H1 (cell line): ENCODE measurements around the gene ZNF613. TPM values are rescaled to one million over a fixed set of nuclear protein-coding genes. Genes with fewer than 3 reads are reported as not detected.

Experiments used
- CTCF ChIA-PET: fragments of 300-600 bp; sonication (Branson Sonifier 250); formaldehyde crosslinking; loops from one replicate; lab custom pipeline; 2021; ENCODE audit not compliant: partially characterized antibody; lab: Charles Lee
- POLR2A ChIA-PET: fragments of 300-600 bp; sonication (Branson Sonifier 250); formaldehyde crosslinking; loops from one replicate; lab custom pipeline; 2021; ENCODE audit warnings: inconsistent platforms; ENCODE audit not compliant: partially characterized antibody; lab: Charles Lee
- DNase-seq, 2 experiments: peaks; one replicate each; pipeline versions ENCODE4 v3.0.0 to v3.0.0-alpha.2; 2010 to 2022; ENCODE audit warnings: low spot score in 2 of 2, low read depth in 1 of 2, mixed read lengths in 1 of 2
- FAIRE-seq: peaks from 2 replicates; lab custom pipeline; 2011; peaks lifted over from hg19 to GRCh38; lab: Jason Lieb, UNC
- H2AFZ ChIP-seq: 2 replicates; pipeline ENCODE4 v1.8.1; 2012; ENCODE audit warnings: low read length, inconsistent platforms
- H2AK5ac ChIP-seq: 2 replicates; pipeline ENCODE4 v1.6.1; 2013; ENCODE audit warnings: low read depth, low read length
- H2BK120ac ChIP-seq: replicated peaks from 2 replicates; pipeline ENCODE3; 2013; ENCODE audit warnings: low read depth, low read length, inconsistent platforms
- H2BK12ac ChIP-seq: 2 replicates; pipeline ENCODE4 v1.6.1; 2013; ENCODE audit warnings: low read depth, low read length
- H2BK15ac ChIP-seq: 2 replicates; pipeline ENCODE4 v1.6.1; 2013; ENCODE audit warnings: low read length
- H2BK20ac ChIP-seq: 2 replicates; pipeline ENCODE4 v1.6.1; 2013; ENCODE audit warnings: low read length
- H2BK5ac ChIP-seq: 2 replicates; pipeline ENCODE4 v1.6.1; 2013; ENCODE audit warnings: low read depth, low read length
- H3K14ac ChIP-seq: 2 replicates; pipeline ENCODE4 v1.6.1; 2013; ENCODE audit warnings: inconsistent platforms; ENCODE audit not compliant: insufficient read length
- H3K18ac ChIP-seq: 2 replicates; pipeline ENCODE4 v1.6.1; 2013; ENCODE audit warnings: low read length; ENCODE audit errors: extremely low read depth
- H3K23ac ChIP-seq: 2 replicates; pipeline ENCODE4 v1.6.1; 2013; ENCODE audit warnings: inconsistent platforms; ENCODE audit not compliant: insufficient read length
- H3K23me2 ChIP-seq: 2 replicates; pipeline ENCODE4 v1.6.1; 2013; ENCODE audit warnings: low read depth, low read length
- H3K27ac ChIP-seq: 2 replicates; pipeline ENCODE4 v1.6.1; 2011; ENCODE audit warnings: low read depth, low read length, inconsistent platforms
- H3K27me3 ChIP-seq, 4 experiments: replicated peaks in 1 of 4; 1 replicate in 1 of 4; 2 replicates in 3 of 4; pipeline versions ENCODE4 v1.6.1 to v1.8.1; 2011 to 2013; ENCODE audit warnings: low read length in 3 of 4, mild to moderate bottlenecking in 3 of 4, inconsistent platforms in 2 of 4, mixed read lengths in 2 of 4, moderate library complexity in 1 of 4; ENCODE audit not compliant: control insufficient read depth in 3 of 4, insufficient read depth in 3 of 4; ENCODE audit errors: extremely low read depth in 1 of 4
- H3K36me3 ChIP-seq, 4 experiments: 2 replicates each; pipeline versions ENCODE4 v1.6.1 to v1.8.1; 2011 to 2013; ENCODE audit warnings: mild to moderate bottlenecking in 4 of 4, low read length in 3 of 4, moderate library complexity in 2 of 4, control low read depth in 1 of 4, inconsistent platforms in 1 of 4; ENCODE audit not compliant: insufficient read depth in 4 of 4, control insufficient read depth in 2 of 4
- H3K4ac ChIP-seq: replicated peaks from 2 replicates; pipeline ENCODE3; 2013; ENCODE audit warnings: low read length, low read depth, mixed read lengths, inconsistent platforms; ENCODE audit not compliant: insufficient read length
- H3K4me1 ChIP-seq, 4 experiments: replicated peaks in 1 of 4; 1 replicate in 1 of 4; 2 replicates in 3 of 4; pipeline versions ENCODE4 v1.6.1 to v1.8.1; 2011 to 2013; ENCODE audit warnings: low read length in 3 of 4, inconsistent platforms in 2 of 4, mixed read lengths in 1 of 4; ENCODE audit not compliant: insufficient read depth in 4 of 4, control insufficient read depth in 3 of 4
- H3K4me2 ChIP-seq, 2 experiments: 2 replicates each; pipeline versions ENCODE4 v1.6.1 to v1.8.1; 2011 to 2013; ENCODE audit warnings: low read depth in 2 of 2, low read length in 2 of 2, control low read depth in 1 of 2, inconsistent platforms in 1 of 2, mild to moderate bottlenecking in 1 of 2; ENCODE audit not compliant: insufficient read depth in 1 of 2
- H3K4me3 ChIP-seq, 4 experiments: fragments of 200-600, 300-600 bp in 1 of 4; sonication (generic), shearing (Covaris generic), sonication (Bioruptor Twin) in 1 of 4; 2 replicates each; pipeline versions ENCODE4 v1.5.1 to v1.8.1; 2011 to 2016; ENCODE audit warnings: low read length in 4 of 4, low read depth in 3 of 4, control low read depth in 2 of 4, inconsistent platforms in 2 of 4, mild to moderate bottlenecking in 2 of 4, mixed read lengths in 1 of 4, moderate library complexity in 1 of 4; ENCODE audit not compliant: insufficient read depth in 2 of 4; ENCODE audit errors: extremely low read depth in 1 of 4
- H3K56ac ChIP-seq: replicated peaks from 2 replicates; pipeline ENCODE3; 2013; ENCODE audit warnings: low read depth, mild to moderate bottlenecking, mixed read lengths, low read length, inconsistent platforms; ENCODE audit not compliant: insufficient read length
- H3K79me1 ChIP-seq: 2 replicates; pipeline ENCODE4 v1.6.1; 2013; ENCODE audit warnings: low read depth, low read length, control low read depth
- H3K79me2 ChIP-seq, 2 experiments: 2 replicates each; pipeline versions ENCODE4 v1.6.1 to v1.8.1; 2012 to 2013; ENCODE audit warnings: low read length in 2 of 2, mild to moderate bottlenecking in 2 of 2, inconsistent platforms in 1 of 2; ENCODE audit not compliant: insufficient read depth in 2 of 2, control insufficient read depth in 1 of 2
- H3K9ac ChIP-seq, 4 experiments: replicated peaks in 1 of 4; 1 replicate in 1 of 4; 2 replicates in 3 of 4; pipeline versions ENCODE4 v1.6.1 to v1.8.1; 2011 to 2013; ENCODE audit warnings: low read depth in 3 of 4, low read length in 3 of 4, control low read depth in 2 of 4, mild to moderate bottlenecking in 2 of 4, moderate library complexity in 2 of 4, inconsistent platforms in 1 of 4; ENCODE audit errors: extremely low read depth in 1 of 4
- H3K9me3 ChIP-seq, 2 experiments: 2 replicates each; pipeline versions ENCODE4 v1.6.1 to v1.8.1; 2012 to 2013; ENCODE audit warnings: mild to moderate bottlenecking in 2 of 2, moderate library complexity in 2 of 2, control low read depth in 1 of 2, inconsistent platforms in 1 of 2, low read depth in 1 of 2, low read length in 1 of 2, mixed read lengths in 1 of 2; ENCODE audit not compliant: insufficient read depth in 2 of 2
- H4K20me1 ChIP-seq, 2 experiments: replicated peaks in 1 of 2; 2 replicates each; pipeline versions ENCODE3 to v1.8.1; 2011 to 2013; ENCODE audit warnings: inconsistent platforms in 2 of 2, low read length in 2 of 2, mild to moderate bottlenecking in 1 of 2; ENCODE audit not compliant: insufficient read depth in 2 of 2, control insufficient read depth in 1 of 2
- H4K5ac ChIP-seq: 2 replicates; pipeline ENCODE4 v1.6.1; 2013; ENCODE audit warnings: low read length, low read depth, mixed read lengths, inconsistent platforms; ENCODE audit not compliant: insufficient read length
- H4K8ac ChIP-seq: 2 replicates; pipeline ENCODE4 v1.8.0; 2013; ENCODE audit warnings: mild to moderate bottlenecking, moderate library complexity, low read length, inconsistent platforms; ENCODE audit not compliant: insufficient read depth; ENCODE audit errors: extremely low read depth
- H4K91ac ChIP-seq: replicated peaks from 2 replicates; pipeline ENCODE3; 2013; ENCODE audit warnings: low read length, mixed read lengths, inconsistent platforms; ENCODE audit not compliant: insufficient read length
- CHD2 ChIP-seq: IDR thresholded peaks from 2 replicates; pipeline ENCODE4 v1.6.1; 2012; ENCODE audit warnings: low read length, improper control_type of control experiment
- EP300 ChIP-seq, 2 experiments: IDR thresholded peaks; 1 replicate in 1 of 2; 2 replicates in 1 of 2; pipeline ENCODE4 v1.6.1; 2011 to 2012; ENCODE audit warnings: low read depth in 2 of 2, low read length in 2 of 2, mild to moderate bottlenecking in 2 of 2, borderline replicate concordance in 1 of 2, inconsistent platforms in 1 of 2, moderate library complexity in 1 of 2
- MAFK ChIP-seq: IDR thresholded peaks from 2 replicates; pipeline ENCODE4 v1.6.1; 2012; ENCODE audit warnings: low read depth, mild to moderate bottlenecking, improper control_type of control experiment, low read length
- NANOG ChIP-seq: IDR thresholded peaks from 2 replicates; pipeline ENCODE4 v1.6.1; 2011; ENCODE audit warnings: low read length, low read depth, mild to moderate bottlenecking, inconsistent platforms; ENCODE audit not compliant: insufficient read depth, poor library complexity, severe bottlenecking
- RAD21 ChIP-seq, 2 experiments: IDR thresholded peaks in 1 of 2; conservative IDR thresholded peaks in 1 of 2; 2 replicates each; pipeline ENCODE4 v1.6.1; 2011; ENCODE audit warnings: low read depth in 2 of 2, low read length in 2 of 2, improper control_type of control experiment in 1 of 2, inconsistent platforms in 1 of 2, mild to moderate bottlenecking in 1 of 2, moderate library complexity in 1 of 2
- SIN3A ChIP-seq, 2 experiments: IDR thresholded peaks in 1 of 2; conservative IDR thresholded peaks in 1 of 2; 2 replicates each; pipeline ENCODE4 v1.6.1; 2011 to 2012; ENCODE audit warnings: low read length in 2 of 2, improper control_type of control experiment in 1 of 2, low read depth in 1 of 2, mild to moderate bottlenecking in 1 of 2
- SIRT6 ChIP-seq: IDR thresholded peaks from one replicate; pipeline ENCODE4 v1.7.1; 2012; ENCODE audit warnings: low read length, inconsistent platforms
- SRF ChIP-seq: IDR thresholded peaks from 2 replicates; pipeline ENCODE4 v1.6.1; 2011; ENCODE audit warnings: mild to moderate bottlenecking, low read depth, low read length, moderate library complexity
- YY1 ChIP-seq: IDR thresholded peaks from 2 replicates; pipeline ENCODE4 v1.6.1; 2011; ENCODE audit warnings: low read depth, mild to moderate bottlenecking, low read length
- WGBS, 2 experiments: shearing (Covaris generic) in 1 of 2; methylation state at CpG; one replicate each; pipeline versions ENCODE4 v1.1.6 to v1.1.7; 2013 to 2015; ENCODE audit warnings: low lambda C conversion rate in 2 of 2, mixed read lengths in 2 of 2, inconsistent platforms in 1 of 2, low coverage in 1 of 2, missing lambda C conversion rate in 1 of 2; ENCODE audit not compliant: insufficient replicate concordance in 2 of 2, insufficient coverage in 1 of 2, insufficient read length in 1 of 2; ENCODE audit errors: extremely low coverage in 1 of 2, missing lambda C conversion rate in 1 of 2; 5-methylcytosine and 5-hydroxymethylcytosine counted together
- polyA plus RNA-seq, 7 experiments: library from polyadenylated mRNA; depleted of rRNA in 3 of 7; stranded (reverse) in 5 of 7; unstranded in 2 of 7; fragments of >200 nt in 5 of 7; fragments of 200-250 nt in 2 of 7; gene quantifications; 1 replicate in 5 of 7; 2 replicates in 1 of 7; 4 replicates in 1 of 7; pipeline versions ENCODE4 v1.2.1 to v1.2.3, GENCODE V29; 2011 to 2013; ENCODE audit warnings: missing spikeins in 2 of 7, mixed read lengths in 2 of 7
- total RNA-seq: library from RNA; stranded (reverse); fragmentation: NEBNext Ultra II Directional; extraction: Animal tissue kit (Norgen Biotek cat#: 25700); gene quantifications from 2 replicates; pipeline ENCODE4 v1.2.1, GENCODE V29; 2021
- TF ChIP-seq, protein P1 (sequence below): IDR thresholded peaks from 2 replicates; pipeline ENCODE4 v1.6.1; 2012; ENCODE audit warnings: inconsistent platforms
- TF ChIP-seq, protein P2 (sequence below), 3 experiments: IDR thresholded peaks; 1 replicate in 2 of 3; 2 replicates in 1 of 3; pipeline versions ENCODE4 v1.5.1 to v1.6.1; 2011; ENCODE audit warnings: low read length in 3 of 3, mild to moderate bottlenecking in 3 of 3, inconsistent platforms in 2 of 3, low read depth in 1 of 3, moderate library complexity in 1 of 3; ENCODE audit not compliant: insufficient read depth in 1 of 3; ENCODE audit errors: control extremely low read depth in 1 of 3

The ZNF613 gene
- total and polyA plus RNA-seq, 2 of the 8 experiments (the other 6 are each of a cell fraction or from before 2014, with no cell fraction given): 4.7 to 14.2 TPM

DNA sequence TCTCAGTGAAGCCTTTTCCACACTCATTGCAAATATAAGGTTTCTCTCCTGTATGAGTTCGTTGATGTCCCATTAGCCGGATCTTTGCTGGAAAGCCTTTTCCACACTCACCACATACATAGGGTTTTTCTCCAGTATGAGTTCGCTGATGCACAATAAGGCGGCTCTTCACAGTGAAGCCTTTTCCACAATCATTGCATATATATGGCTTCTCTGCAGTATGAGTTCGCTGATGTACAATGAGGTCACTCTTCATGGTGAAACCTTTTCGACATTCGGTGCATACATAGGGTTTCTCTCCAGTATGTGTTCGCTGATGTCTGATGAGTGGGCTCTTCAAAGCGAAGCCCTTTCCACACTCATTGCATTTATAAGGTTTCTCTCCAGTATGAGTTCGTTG, 66.2 kb downstream of the ZNF613 start:
- Histone ChIP-seq H2BK12ac (no peak overlapping the region), H3K79me1 (no peaks in the 10 kb centered on the region), H3K14ac (no peak overlapping the region), H3K79me2 (no peaks in the 10 kb centered on the region), H4K5ac (no peak overlapping the region), H3K4me1 (no peaks in the 10 kb centered on the region), H3K27me3 (peaks cover 0 to 1% (median 0%) of the 10 kb centered on the region in 4 experiments; a peak in 3 of 7 replicates), H2BK15ac (no peak overlapping the region), H3K18ac (no peak overlapping the region), H3K4me3 (0 out of 8 replicates have a peak overlapping the region, but pooled peaks of 1 of the 4 experiments have one; percentile 5), H3K9me3 (peaks cover 58 to 74% of the 10 kb centered on the region in 2 experiments), H4K8ac (no peak overlapping the region), H2BK5ac (no peak overlapping the region), H3K56ac (no peak overlapping the region), H3K4me2 (no peak overlapping the region), H4K91ac (no peak overlapping the region), H3K23me2 (no peaks in the 10 kb centered on the region), H3K23ac (no peak overlapping the region), H2BK20ac (no peak overlapping the region), H2BK120ac (no peak overlapping the region), H3K36me3 (peaks cover 11 to 59% (median 34%) of the 10 kb centered on the region in 4 experiments; a peak in 7 of 8 replicates), H4K20me1 (no peaks in the 10 kb centered on the region), H2AFZ (no peak overlapping the region), H2AK5ac (no peak overlapping the region), H3K9ac (no peak overlapping the region), H3K4ac (no peak overlapping the region), H3K27ac (no peak overlapping the region)
- DNase-seq (no peak), FAIRE-seq (no peak)
- WGBS, 2 experiments: 88% methylated on average over 10 of the region's 10 CpGs; no CpG with 5 or more reads in 1 of the 2 experiments
- ChIA-PET CTCF (no interaction called here), POLR2A (no interaction called here)
- TF ChIP-seq, protein P1, sequence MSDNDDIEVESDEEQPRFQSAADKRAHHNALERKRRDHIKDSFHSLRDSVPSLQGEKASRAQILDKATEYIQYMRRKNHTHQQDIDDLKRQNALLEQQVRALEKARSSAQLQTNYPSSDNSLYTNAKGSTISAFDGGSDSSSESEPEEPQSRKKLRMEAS: no peak
- TF ChIP-seq CHD2: no peak
- TF ChIP-seq, protein P2, sequence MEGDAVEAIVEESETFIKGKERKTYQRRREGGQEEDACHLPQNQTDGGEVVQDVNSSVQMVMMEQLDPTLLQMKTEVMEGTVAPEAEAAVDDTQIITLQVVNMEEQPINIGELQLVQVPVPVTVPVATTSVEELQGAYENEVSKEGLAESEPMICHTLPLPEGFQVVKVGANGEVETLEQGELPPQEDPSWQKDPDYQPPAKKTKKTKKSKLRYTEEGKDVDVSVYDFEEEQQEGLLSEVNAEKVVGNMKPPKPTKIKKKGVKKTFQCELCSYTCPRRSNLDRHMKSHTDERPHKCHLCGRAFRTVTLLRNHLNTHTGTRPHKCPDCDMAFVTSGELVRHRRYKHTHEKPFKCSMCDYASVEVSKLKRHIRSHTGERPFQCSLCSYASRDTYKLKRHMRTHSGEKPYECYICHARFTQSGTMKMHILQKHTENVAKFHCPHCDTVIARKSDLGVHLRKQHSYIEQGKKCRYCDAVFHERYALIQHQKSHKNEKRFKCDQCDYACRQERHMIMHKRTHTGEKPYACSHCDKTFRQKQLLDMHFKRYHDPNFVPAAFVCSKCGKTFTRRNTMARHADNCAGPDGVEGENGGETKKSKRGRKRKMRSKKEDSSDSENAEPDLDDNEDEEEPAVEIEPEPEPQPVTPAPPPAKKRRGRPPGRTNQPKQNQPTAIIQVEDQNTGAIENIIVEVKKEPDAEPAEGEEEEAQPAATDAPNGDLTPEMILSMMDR (IDR thresholded peaks at IDR 0.05; ENCODE audit: control extremely low read depth in 1 of 3, insufficient read depth in 1 of 3, low read depth in 1 of 3, low read length in 3 of 3): no peak
- no peak for TF ChIP-seq SRF
- TF ChIP-seq SIN3A (conservative IDR thresholded peaks at IDR 0.05 in 1 of 2, IDR thresholded peaks at IDR 0.05 in 1 of 2; ENCODE audit: low read depth in 1 of 2, low read length in 2 of 2): no peak
- no peak for TF ChIP-seq MAFK
- no peak for TF ChIP-seq EP300 (IDR thresholded peaks at IDR 0.05; ENCODE audit: borderline replicate concordance in 1 of 2, low read depth in 2 of 2, low read length in 2 of 2)
- TF ChIP-seq NANOG: no peak
- no peak for TF ChIP-seq YY1
- no peak for TF ChIP-seq RAD21 (IDR thresholded peaks at IDR 0.05 in 1 of 2, conservative IDR thresholded peaks at IDR 0.05 in 1 of 2; ENCODE audit: low read depth in 2 of 2, low read length in 2 of 2)
- TF ChIP-seq SIRT6: no peak
